Measurements from ENCODE around the gene AMIGO2. TPM values are rescaled to one million over a fixed set of nuclear protein-coding genes. Genes with fewer than 3 reads are reported as not detected.
A peak's percentile ranks its signal among the peaks of the same experiment; 100 is the strongest.
"Not testable (repeated sequence)": the region's sequence is repeated elsewhere in the genome, so short reads cannot be mapped to it uniquely, and the experiment has no call there.

AMIGO2 gene
- total RNA-seq, 4 donors from 2014 or later = 4.7 to 34.1 (median 30.1) TPM

GRCh38 chr12:47054659-47055058 lies 25.1 kb downstream of the AMIGO2 start:
- TF ChIP-seq, protein P1, sequence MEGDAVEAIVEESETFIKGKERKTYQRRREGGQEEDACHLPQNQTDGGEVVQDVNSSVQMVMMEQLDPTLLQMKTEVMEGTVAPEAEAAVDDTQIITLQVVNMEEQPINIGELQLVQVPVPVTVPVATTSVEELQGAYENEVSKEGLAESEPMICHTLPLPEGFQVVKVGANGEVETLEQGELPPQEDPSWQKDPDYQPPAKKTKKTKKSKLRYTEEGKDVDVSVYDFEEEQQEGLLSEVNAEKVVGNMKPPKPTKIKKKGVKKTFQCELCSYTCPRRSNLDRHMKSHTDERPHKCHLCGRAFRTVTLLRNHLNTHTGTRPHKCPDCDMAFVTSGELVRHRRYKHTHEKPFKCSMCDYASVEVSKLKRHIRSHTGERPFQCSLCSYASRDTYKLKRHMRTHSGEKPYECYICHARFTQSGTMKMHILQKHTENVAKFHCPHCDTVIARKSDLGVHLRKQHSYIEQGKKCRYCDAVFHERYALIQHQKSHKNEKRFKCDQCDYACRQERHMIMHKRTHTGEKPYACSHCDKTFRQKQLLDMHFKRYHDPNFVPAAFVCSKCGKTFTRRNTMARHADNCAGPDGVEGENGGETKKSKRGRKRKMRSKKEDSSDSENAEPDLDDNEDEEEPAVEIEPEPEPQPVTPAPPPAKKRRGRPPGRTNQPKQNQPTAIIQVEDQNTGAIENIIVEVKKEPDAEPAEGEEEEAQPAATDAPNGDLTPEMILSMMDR (IDR thresholded peaks at IDR 0.05) = no peak
- no peak for TF ChIP-seq POLR2A (IDR thresholded peaks at IDR 0.05)
- intact Hi-C loops (cut with DNase I; ENCODE audit: low total_unique reads) = no loop called here

DNA sequence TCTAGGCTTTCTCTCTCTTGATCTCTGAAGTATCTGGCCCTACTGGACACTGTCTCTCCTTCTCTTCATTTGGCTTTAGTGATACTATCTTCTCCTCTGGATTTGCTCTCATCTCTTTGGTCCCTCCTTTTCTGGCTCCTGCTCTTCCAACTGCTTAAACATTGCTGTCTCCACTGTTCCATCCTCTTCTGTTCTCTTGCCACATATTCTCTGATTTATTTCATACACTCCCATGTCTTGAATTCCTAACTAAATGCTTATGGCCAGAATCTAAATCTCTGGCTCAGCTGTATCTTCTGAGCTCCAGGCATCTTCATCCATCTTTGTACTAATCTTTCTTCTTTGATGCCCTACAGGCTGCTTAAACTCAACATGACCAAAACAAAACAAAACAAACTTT lies 25.8 kb downstream of the AMIGO2 start:
- peaks cover 0 to 4% of the 10 kb centered on the region in 2 donors for H3K9me3 ChIP-seq
- H3K4me1 ChIP-seq = no peaks in the 10 kb centered on the region
- intact Hi-C loops (cut with DNase I; ENCODE audit: low total_unique reads) = no loop called here
- no peaks in the 10 kb centered on the region for H3K27me3 ChIP-seq
- no peak for TF ChIP-seq POLR2A (IDR thresholded peaks at IDR 0.05)
- TF ChIP-seq, protein P1 (IDR thresholded peaks at IDR 0.05) = no peak
- H3K36me3 ChIP-seq = no peaks in the 10 kb centered on the region
- H3K27ac ChIP-seq = peak overlapping the region in 1 of 2 donors; percentile 14
- no peak for DNase-seq
- no peak overlapping the region for H3K4me3 ChIP-seq

More at GRCh38 chr12:47054659-47055058, 25.1 kb downstream of the AMIGO2 start:
- Histone ChIP-seq H3K27me3 (no peaks in the 10 kb centered on the region), H3K9me3 (peaks cover 0 to 4% of the 10 kb centered on the region in 2 donors), H3K4me1 (no peaks in the 10 kb centered on the region), H3K27ac (peak overlapping the region in 1 of 2 donors; percentile 14), H3K4me3 (no peak overlapping the region), H3K36me3 (no peaks in the 10 kb centered on the region)
- no peak for DNase-seq

DNA sequence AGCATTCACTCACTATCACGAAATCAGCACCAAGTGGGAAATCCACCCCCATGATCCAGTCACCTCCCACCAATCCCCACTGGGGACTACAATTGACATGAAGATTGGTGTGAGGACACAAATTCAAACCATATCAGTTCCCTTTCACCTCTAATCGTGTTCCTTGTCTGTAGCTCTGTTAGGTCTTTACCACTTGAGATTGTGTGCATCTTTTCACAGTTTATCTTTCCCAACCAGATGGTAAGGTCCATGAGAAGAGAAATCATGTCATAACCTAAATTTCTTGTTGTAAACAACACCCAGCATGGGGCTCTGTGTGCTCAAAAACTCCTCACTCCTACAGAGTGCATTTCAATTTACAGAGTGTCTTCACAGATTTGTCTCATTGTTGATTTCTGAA lies 27.5 kb downstream of the AMIGO2 start:
- Histone ChIP-seq H3K36me3 (no peaks in the 10 kb centered on the region), H3K27me3 (no peaks in the 10 kb centered on the region), H3K4me1 (no peaks in the 10 kb centered on the region), H3K4me3 (no peak overlapping the region), H3K27ac (no peak overlapping the region), H3K9me3 (peaks cover 0 to 4% of the 10 kb centered on the region in 2 donors)
- DNase-seq = no peak
- no peak for TF ChIP-seq POLR2A (IDR thresholded peaks at IDR 0.05)
- TF ChIP-seq, protein P1 (IDR thresholded peaks at IDR 0.05) = no peak
- intact Hi-C loops (cut with DNase I; ENCODE audit: low total_unique reads) = no loop called here

GRCh38 chr12:47051291-47051690 lies 28.5 kb downstream of the AMIGO2 start:
- H3K9me3 ChIP-seq; H3K27ac ChIP-seq; H3K4me3 ChIP-seq; H3K27me3 ChIP-seq; intact Hi-C loops (cut with DNase I; ENCODE audit: low total_unique reads); H3K36me3 ChIP-seq; H3K4me1 ChIP-seq; DNase-seq: not testable (repeated sequence)

GRCh38 chr12:47048541-47048940 lies 31.2 kb downstream of the AMIGO2 start:
- intact Hi-C loops (cut with DNase I; ENCODE audit: low total_unique reads) = no loop called here
- Histone ChIP-seq H3K9me3 (peaks cover 0 to 4% of the 10 kb centered on the region in 2 donors), H3K36me3 (no peaks in the 10 kb centered on the region), H3K27me3 (no peaks in the 10 kb centered on the region), H3K4me1 (no peaks in the 10 kb centered on the region), H3K27ac (no peak overlapping the region), H3K4me3 (no peak overlapping the region)
- TF ChIP-seq, protein P1 (IDR thresholded peaks at IDR 0.05) = no peak
- TF ChIP-seq POLR2A (IDR thresholded peaks at IDR 0.05) = no peak
- DNase-seq = no peak

- Histone ChIP-seq H3K4me3 (no peak overlapping the region), H3K9me3 (no peaks in the 10 kb centered on the region), H3K36me3 (no peaks in the 10 kb centered on the region), H3K27ac (no peak overlapping the region), H3K4me1 (no peaks in the 10 kb centered on the region), H3K27me3 (no peaks in the 10 kb centered on the region)
- no peak for TF ChIP-seq POLR2A (IDR thresholded peaks at IDR 0.05)
- intact Hi-C loops (cut with DNase I; ENCODE audit: low total_unique reads) = no loop called here
- no peak for DNase-seq
Observed at GRCh38 chr12:47041327-47041726, 38.4 kb downstream of the AMIGO2 start.
